ENCODE measurements around the gene NEB.

The NEB gene

GRCh38 chr2:151482171-151482725 is 252.0 kb downstream of the NEB start:
- peak in 1 of 3 donors; percentile 4 for DNase-seq (ENCODE audit: low read depth in 3 of 3)

GRCh38 chr2:151481744-151482143 is 252.5 kb downstream of the NEB start:
- peak in 1 of 3 donors; percentile 39 for DNase-seq (ENCODE audit: low read depth in 3 of 3)

- no peak for DNase-seq (ENCODE audit: low read depth in 3 of 3)
Observed at GRCh38 chr2:151478011-151478410, 256.3 kb downstream of the NEB start.

- DNase-seq (ENCODE audit: low read depth in 3 of 3) = no peak
Observed at GRCh38 chr2:151476287-151476686, 258.0 kb downstream of the NEB start.

- DNase-seq (ENCODE audit: low read depth in 3 of 3) = no peak
Observed at GRCh38 chr2:151475071-151475470, 259.2 kb downstream of the NEB start.

GRCh38 chr2:151472966-151473365 is 261.3 kb downstream of the NEB start:
- DNase-seq (ENCODE audit: low read depth in 3 of 3) = no peak

- no peak for DNase-seq (ENCODE audit: low read depth in 3 of 3)
Observed at GRCh38 chr2:151470556-151470955, 263.7 kb downstream of the NEB start.

- no peak for DNase-seq (ENCODE audit: low read depth in 3 of 3)
Observed at GRCh38 chr2:151465771-151466170, 268.5 kb downstream of the NEB start.

GRCh38 chr2:151459358-151459757 is 274.9 kb downstream of the NEB start:
- DNase-seq (ENCODE audit: low read depth in 3 of 3) = no peak

- no peak for DNase-seq (ENCODE audit: low read depth in 3 of 3)
Observed at GRCh38 chr2:151439127-151439526, 295.1 kb downstream of the NEB start.

GRCh38 chr2:151438506-151438905 is 295.8 kb downstream of the NEB start:
- no peak for DNase-seq (ENCODE audit: low read depth in 3 of 3)

GRCh38 chr2:151437630-151438029 is 296.6 kb downstream of the NEB start:
- no peak for DNase-seq (ENCODE audit: low read depth in 3 of 3)

Data from stimulated activated CD4-positive, alpha-beta T cell treated with anti-CD3 and anti-CD28 coated beads, TNF-alpha, amount 100 ng/mL, for 48 hours (primary cell).